Lung (tissue), 12 donors: ENCODE results near the gene C6. TPM values are rescaled to one million over a fixed set of nuclear protein-coding genes. Genes with fewer than 3 reads are reported as not detected.

Source experiments
- ATAC-seq: fragments of 200-7000 bp; cut with Tn5 transposase; one replicate; pipeline ENCODE4 v1.9.1; 2020; ENCODE audit warnings: moderate number of reproducible peaks; ENCODE audit not compliant: insufficient read depth, low FRiP score
- DNase-seq, 3 donors: peaks; one replicate each; pipeline ENCODE4 v3.0.0-alpha.2; 2013 to 2017
- H3K27ac ChIP-seq, 2 donors: one replicate each; pipeline ENCODE4 v1.5.1; 2013; ENCODE audit warnings: mild to moderate bottlenecking in 2 of 2, moderate library complexity in 2 of 2, control low read depth in 1 of 2, inconsistent platforms in 1 of 2, low read depth in 1 of 2, low read length in 1 of 2
- H3K27me3 ChIP-seq, 3 donors: one replicate each; pipeline ENCODE4 v1.5.1; 2013; ENCODE audit warnings: low read length in 2 of 3; ENCODE audit not compliant: control insufficient read depth in 3 of 3, insufficient read depth in 3 of 3
- H3K36me3 ChIP-seq, 4 donors: one replicate each; pipeline ENCODE4 v1.5.1; 2013; ENCODE audit warnings: low read length in 4 of 4, mild to moderate bottlenecking in 1 of 4, moderate library complexity in 1 of 4; ENCODE audit not compliant: control insufficient read depth in 4 of 4, insufficient read depth in 4 of 4
- H3K4me1 ChIP-seq, 5 donors: one replicate each; pipeline ENCODE4 v1.5.1; 2013; ENCODE audit warnings: low read length in 5 of 5, mild to moderate bottlenecking in 2 of 5, moderate library complexity in 1 of 5; ENCODE audit not compliant: control insufficient read depth in 5 of 5, insufficient read depth in 5 of 5
- H3K4me3 ChIP-seq: one replicate; pipeline ENCODE4 v1.5.1; 2013; ENCODE audit warnings: mild to moderate bottlenecking, control low read depth, moderate library complexity
- H3K9ac ChIP-seq, 2 donors: one replicate each; pipeline ENCODE4 v1.5.1; 2013; ENCODE audit warnings: low read length in 2 of 2, control low read depth in 1 of 2; ENCODE audit not compliant: insufficient read depth in 1 of 2
- H3K9me3 ChIP-seq, 4 donors: one replicate each; pipeline ENCODE4 v1.5.1; 2013; ENCODE audit warnings: low read length in 3 of 4, mild to moderate bottlenecking in 1 of 4, moderate library complexity in 1 of 4; ENCODE audit not compliant: control insufficient read depth in 4 of 4, insufficient read depth in 3 of 4
- WGBS, 2 donors: extraction: QIAGEN DNeasy Blood & Tissue Kit; methylation state at CpG; one replicate each; pipeline ENCODE4 v1.1.7; 2013; 5-methylcytosine and 5-hydroxymethylcytosine counted together
- polyA plus RNA-seq, 2 donors: library from polyadenylated mRNA; stranded (reverse); fragments of 200-250 nt; gene quantifications; one replicate each; pipeline ENCODE4 v1.2.1, GENCODE V29; 2013
- total RNA-seq, 2 donors: library from RNA; depleted of rRNA in 1 of 2; stranded (reverse); fragments of >200 nt in 1 of 2; gene quantifications; one replicate each; pipeline ENCODE4 v1.2.1, GENCODE V29; 2014 to 2021
- TF ChIP-seq, protein P1 (sequence below): IDR thresholded peaks from 2 replicates; pipeline ENCODE4 v1.5.1; 2012; ENCODE audit warnings: mild to moderate bottlenecking; ENCODE audit errors: control extremely low read depth, extremely low read depth
- donor health status: control.
- donor health status: control.
- donor health status: Bipolar disorder and iron deficiency.
- donor health status: healthy.
- donor health status: DM: yes; HTN: yes; CAD: no.

The C6 gene
- total and polyA plus RNA-seq, 4 donors = 1.7 to 33.0 (median 12.5) TPM

DNA sequence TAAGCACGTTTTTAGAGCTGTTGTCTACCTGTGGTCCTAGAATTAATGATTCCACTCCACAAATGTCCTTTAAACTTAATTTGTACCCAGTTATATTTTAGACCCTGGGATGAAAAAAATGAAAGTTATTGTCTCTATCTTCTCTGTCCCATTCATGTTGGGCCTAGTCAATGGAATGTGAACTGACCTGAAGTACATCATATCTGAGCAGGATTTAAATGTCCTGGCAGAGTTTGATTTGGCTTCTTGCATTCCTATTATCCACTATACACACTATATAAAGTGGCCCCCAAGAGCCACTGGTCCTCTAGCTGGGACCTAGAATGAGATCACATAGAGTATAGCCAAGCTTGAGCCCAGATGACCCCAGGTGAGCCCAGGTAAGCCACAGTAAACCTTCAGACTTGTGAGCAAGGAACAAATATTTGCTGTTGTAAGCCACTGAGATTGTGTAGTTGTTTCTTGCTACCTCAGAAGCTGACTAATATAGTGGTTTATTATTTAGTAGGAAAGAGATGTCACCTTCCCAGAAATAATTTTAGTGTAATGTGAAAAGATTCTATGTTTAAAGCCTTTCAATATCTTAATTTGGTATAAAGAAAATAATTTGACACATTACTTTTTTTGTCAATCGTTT lies 37.1 kb upstream of the C6 start:
- 81 to 84% methylated on average over 2 of the region's 2 CpGs for WGBS, 2 donors

DNA sequence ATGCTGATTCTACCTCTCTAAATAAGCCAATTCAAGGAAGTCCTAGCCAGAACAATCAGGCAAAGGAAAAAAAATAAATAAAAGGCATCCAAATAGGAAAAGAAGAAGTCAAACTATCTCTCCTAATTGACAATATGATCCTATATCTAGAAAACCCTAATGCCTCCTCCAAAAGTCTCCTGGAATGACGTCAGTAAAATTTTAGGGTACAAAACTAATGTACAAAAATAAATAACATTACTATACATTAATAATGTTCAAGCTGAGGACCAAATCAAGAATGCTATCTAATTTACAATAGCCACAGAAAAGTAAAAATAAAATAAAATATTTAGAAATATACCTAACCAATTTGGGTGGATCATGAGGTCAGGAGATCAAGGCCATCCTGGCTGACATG lies 33.8 kb upstream of the C6 start:
- peaks cover 0 to 3% (median 0%) of the 10 kb centered on the region in 4 donors for H3K9me3 ChIP-seq
- ATAC-seq (no peak), DNase-seq (no peak)
- H3K27me3 ChIP-seq = no peaks in the 10 kb centered on the region
- no peak overlapping the region for H3K4me3 ChIP-seq
- WGBS, 2 donors = 83 to 87% methylated on average over 1 of the region's 1 CpG
- no peak overlapping the region for H3K9ac ChIP-seq
- peak overlapping the region in 1 of 2 donors; percentile 29 for H3K27ac ChIP-seq
- TF ChIP-seq, protein P1, sequence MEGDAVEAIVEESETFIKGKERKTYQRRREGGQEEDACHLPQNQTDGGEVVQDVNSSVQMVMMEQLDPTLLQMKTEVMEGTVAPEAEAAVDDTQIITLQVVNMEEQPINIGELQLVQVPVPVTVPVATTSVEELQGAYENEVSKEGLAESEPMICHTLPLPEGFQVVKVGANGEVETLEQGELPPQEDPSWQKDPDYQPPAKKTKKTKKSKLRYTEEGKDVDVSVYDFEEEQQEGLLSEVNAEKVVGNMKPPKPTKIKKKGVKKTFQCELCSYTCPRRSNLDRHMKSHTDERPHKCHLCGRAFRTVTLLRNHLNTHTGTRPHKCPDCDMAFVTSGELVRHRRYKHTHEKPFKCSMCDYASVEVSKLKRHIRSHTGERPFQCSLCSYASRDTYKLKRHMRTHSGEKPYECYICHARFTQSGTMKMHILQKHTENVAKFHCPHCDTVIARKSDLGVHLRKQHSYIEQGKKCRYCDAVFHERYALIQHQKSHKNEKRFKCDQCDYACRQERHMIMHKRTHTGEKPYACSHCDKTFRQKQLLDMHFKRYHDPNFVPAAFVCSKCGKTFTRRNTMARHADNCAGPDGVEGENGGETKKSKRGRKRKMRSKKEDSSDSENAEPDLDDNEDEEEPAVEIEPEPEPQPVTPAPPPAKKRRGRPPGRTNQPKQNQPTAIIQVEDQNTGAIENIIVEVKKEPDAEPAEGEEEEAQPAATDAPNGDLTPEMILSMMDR = no peak
- no peaks in the 10 kb centered on the region for H3K36me3 ChIP-seq
- no peaks in the 10 kb centered on the region for H3K4me1 ChIP-seq

More for the DNA sequence above, 37.1 kb upstream of the C6 start:
- TF ChIP-seq, protein P1 = no peak
- Histone ChIP-seq H3K27ac (no peak overlapping the region), H3K9me3 (peaks cover 0 to 3% (median 0%) of the 10 kb centered on the region in 4 donors), H3K9ac (no peak overlapping the region), H3K4me1 (no peaks in the 10 kb centered on the region), H3K27me3 (no peaks in the 10 kb centered on the region), H3K36me3 (no peaks in the 10 kb centered on the region), H3K4me3 (no peak overlapping the region)
- DNase-seq (no peak), ATAC-seq (no peak)

DNA sequence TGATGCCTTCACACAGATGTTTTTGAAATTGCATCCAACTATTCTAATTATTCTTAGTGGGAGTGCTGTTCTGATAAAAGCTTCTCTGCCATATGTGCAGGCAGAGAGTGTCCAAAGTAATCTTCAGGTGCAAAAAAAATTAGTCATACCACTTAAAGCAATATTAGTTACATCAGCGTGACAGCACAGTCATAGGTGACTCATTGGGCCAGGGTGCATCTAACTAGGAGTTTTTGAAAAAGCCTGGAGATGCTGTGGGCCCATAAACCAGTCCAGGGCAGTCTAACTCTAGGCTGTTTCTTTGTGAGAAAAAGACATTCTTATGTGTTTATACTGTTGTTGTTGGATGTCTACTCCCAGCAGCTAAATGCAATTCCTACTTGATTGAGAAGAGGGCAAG lies 33.0 kb upstream of the C6 start:
- peak; percentile 58 for ATAC-seq
- H3K9ac ChIP-seq = no peak overlapping the region
- H3K4me1 ChIP-seq = no peaks in the 10 kb centered on the region
- TF ChIP-seq, protein P1 = no peak
- no peaks in the 10 kb centered on the region for H3K27me3 ChIP-seq
- no peaks in the 10 kb centered on the region for H3K36me3 ChIP-seq
- peaks cover 0 to 3% (median 0%) of the 10 kb centered on the region in 4 donors for H3K9me3 ChIP-seq
- no peak overlapping the region for H3K27ac ChIP-seq
- DNase-seq = no peak
- WGBS, 2 donors = 81 to 94% methylated on average over 1 of the region's 1 CpG
- no peak overlapping the region for H3K4me3 ChIP-seq

DNA sequence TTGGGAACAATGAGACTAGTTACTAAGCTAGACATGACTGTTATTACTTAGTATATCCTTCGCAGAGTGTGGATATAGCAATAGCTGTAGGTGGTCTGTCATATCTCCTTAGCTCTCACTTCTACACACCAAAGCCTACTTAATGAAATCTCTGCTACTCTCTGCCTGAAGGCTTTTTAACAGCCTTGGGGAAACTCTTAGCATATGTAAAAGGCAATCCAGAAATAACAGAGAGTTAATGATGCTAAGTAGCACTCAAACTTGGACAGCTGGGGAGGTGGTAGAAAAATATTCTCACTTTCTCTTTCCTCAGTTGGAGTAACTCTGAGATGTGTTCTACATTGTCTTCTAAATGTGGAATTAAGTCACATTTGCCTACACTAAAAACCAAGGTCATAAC lies 30.2 kb upstream of the C6 start:
- TF ChIP-seq, protein P1 = no peak
- ATAC-seq (no peak), DNase-seq (no peak)
- Histone ChIP-seq H3K4me1 (no peaks in the 10 kb centered on the region), H3K36me3 (no peaks in the 10 kb centered on the region), H3K9me3 (peaks cover 0 to 3% (median 2%) of the 10 kb centered on the region in 4 donors), H3K4me3 (no peak overlapping the region), H3K9ac (no peak overlapping the region), H3K27me3 (no peaks in the 10 kb centered on the region), H3K27ac (no peak overlapping the region)
- WGBS, 2 donors = 97 to 100% methylated on average over 1 of the region's 1 CpG
